LNCaP clone FGC (cell line): Measurements from ENCODE around the gene HMG20A.

Experiments
- DNase-seq: peaks from one replicate; pipeline ENCODE4 v3.0.0-alpha.2; 2011; ENCODE audit warnings: low read depth
- H3K4me3 ChIP-seq: 2 replicates; pipeline ENCODE4 v1.5.1; 2011; ENCODE audit warnings: mild to moderate bottlenecking, low read depth, low read length, control low read depth
- CTCF ChIP-seq: IDR thresholded peaks from 2 replicates; pipeline ENCODE4 v1.5.1; 2012; ENCODE audit warnings: mild to moderate bottlenecking; ENCODE audit not compliant: control insufficient read depth, insufficient read depth; ENCODE audit errors: extremely low read depth

The HMG20A gene

GRCh38 chr15:77489647-77490046, 69.0 kb downstream of the HMG20A start:
- TF ChIP-seq CTCF = no peak
- H3K4me3 ChIP-seq = no peak overlapping the region
- no peak for DNase-seq

GRCh38 chr15:77493324-77493907, 72.7 kb downstream of the HMG20A start:
- no peak for DNase-seq
- no peak overlapping the region for H3K4me3 ChIP-seq
- TF ChIP-seq CTCF = no peak

- H3K4me3 ChIP-seq = no peak overlapping the region
- peak; percentile 25 for DNase-seq
- TF ChIP-seq CTCF = no peak
Observed at GRCh38 chr15:77494073-77494867, 73.6 kb downstream of the HMG20A start.

- DNase-seq = no peak
- no peak overlapping the region for H3K4me3 ChIP-seq
- TF ChIP-seq CTCF = no peak
Observed at GRCh38 chr15:77494964-77495363, 74.3 kb downstream of the HMG20A start.

- H3K4me3 ChIP-seq = no peak overlapping the region
- no peak for DNase-seq
- TF ChIP-seq CTCF = no peak
Observed at GRCh38 chr15:77495838-77496596, 75.3 kb downstream of the HMG20A start.

GRCh38 chr15:77496715-77497109, 76.0 kb downstream of the HMG20A start:
- peak; percentile 14 for DNase-seq
- TF ChIP-seq CTCF = peak; percentile 83
- H3K4me3 ChIP-seq = no peak overlapping the region
